ENCODE data around the gene FASN.

- no peak for TF ChIP-seq POLR2A (IDR thresholded peaks at IDR 0.05)
- no peak for TF ChIP-seq CTCF (IDR thresholded peaks at IDR 0.05)
Measured at GRCh38 chr17:82062076-82062983, 35.7 kb downstream of the FASN start.

Data from Peyer's patch (tissue), 4 donors.